ENCODE results near the gene GNB1. TPM values are rescaled to one million over a fixed set of nuclear protein-coding genes. Genes with fewer than 3 reads are reported as not detected.
A peak's percentile ranks its signal among the peaks of the same experiment; 100 is the strongest.

GNB1 gene
- polyA plus RNA-seq, 1 of the 3 experiments (the other 2 are of a cell fraction) = 355 TPM

- H3K4me1 ChIP-seq (ENCODE audit: control insufficient read depth in 1 of 2, insufficient read depth in 2 of 2, low read depth in 1 of 2, low read length in 1 of 2) = peaks cover 0 to 36% of the 10 kb centered on the region in 2 experiments; a peak in 2 of 4 replicates
- peaks cover 8% of the 10 kb centered on the region for H3K79me2 ChIP-seq (ENCODE audit: insufficient read depth)
- DNase-seq = no peak
- no peaks in the 10 kb centered on the region for H3K27me3 ChIP-seq (ENCODE audit: insufficient read depth)
- H2AFZ ChIP-seq (ENCODE audit: low read depth) = no peak overlapping the region
- peaks cover 3% of the 10 kb centered on the region for H3F3A ChIP-seq (replicated peaks; ENCODE audit: insufficient read depth)
- H3K27ac ChIP-seq (ENCODE audit: low read depth in 2 of 2, low read length in 1 of 2) = no peak overlapping the region; a peak in 1 of 4 replicates
- POLR2A ChIA-PET = no interaction called here
- TF ChIP-seq RFX5 (IDR thresholded peaks at IDR 0.05; ENCODE audit: low read length) (no peak), RAD21 (IDR thresholded peaks at IDR 0.05; ENCODE audit: low read length) (no peak), FOXM1 (IDR thresholded peaks at IDR 0.05; ENCODE audit: low read depth) (no peak), CTCF (IDR thresholded peaks at IDR 0.05) (no peak), YY1 (IDR thresholded peaks at IDR 0.05; ENCODE audit: low read depth) (no peak), NFIC (IDR thresholded peaks at IDR 0.05; ENCODE audit: borderline replicate concordance) (no peak), POLR2AphosphoS5 (IDR thresholded peaks at IDR 0.05; ENCODE audit: low read depth, low read length) (no peak), GATA2 (CRISPR knock-in tag; IDR thresholded peaks at IDR 0.05) (no peak), EP300 (IDR thresholded peaks at IDR 0.05; ENCODE audit: borderline replicate concordance in 1 of 2, low read depth in 1 of 2, low read length in 1 of 2) (no peak), EZH2phosphoT487 (IDR thresholded peaks at IDR 0.05; ENCODE audit: borderline replicate concordance, low read depth) (no peak)
- TF ChIP-seq, protein P1, sequence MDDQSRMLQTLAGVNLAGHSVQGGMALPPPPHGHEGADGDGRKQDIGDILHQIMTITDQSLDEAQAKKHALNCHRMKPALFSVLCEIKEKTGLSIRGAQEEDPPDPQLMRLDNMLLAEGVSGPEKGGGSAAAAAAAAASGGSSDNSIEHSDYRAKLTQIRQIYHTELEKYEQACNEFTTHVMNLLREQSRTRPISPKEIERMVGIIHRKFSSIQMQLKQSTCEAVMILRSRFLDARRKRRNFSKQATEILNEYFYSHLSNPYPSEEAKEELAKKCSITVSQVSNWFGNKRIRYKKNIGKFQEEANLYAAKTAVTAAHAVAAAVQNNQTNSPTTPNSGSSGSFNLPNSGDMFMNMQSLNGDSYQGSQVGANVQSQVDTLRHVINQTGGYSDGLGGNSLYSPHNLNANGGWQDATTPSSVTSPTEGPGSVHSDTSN (IDR thresholded peaks at IDR 0.05) = no peak
- no peaks in the 10 kb centered on the region for H4K20me1 ChIP-seq (ENCODE audit: insufficient read depth)
- no peaks in the 10 kb centered on the region for H3K9me2 ChIP-seq
- H3K9ac ChIP-seq = no peak overlapping the region
- CTCF ChIA-PET = interaction anchor here (1.0 to 6.9 kb wide), 2 partner anchors 11 to 107 kb away, joined by 3 to 51 read pairs; no protein-coding TSS in a partner anchor
- WGBS (ENCODE audit: low lambda C conversion rate) = 91% methylated on average over 6 of the region's 14 CpGs
- H3K4me2 ChIP-seq = no peak overlapping the region
- H3K36me3 ChIP-seq (replicated peaks in 1 of 2; ENCODE audit: control insufficient read depth in 1 of 2, insufficient read depth in 2 of 2, low read length in 1 of 2) = no peaks in the 10 kb centered on the region
- no peak overlapping the region for H3K4me3 ChIP-seq (ENCODE audit: low read depth in 2 of 2, low read length in 1 of 2)
- H3K9me3 ChIP-seq = no peaks in the 10 kb centered on the region
Measured at GRCh38 chr1:1895456-1896336, 4.8 kb upstream of the GNB1 start.

DNA sequence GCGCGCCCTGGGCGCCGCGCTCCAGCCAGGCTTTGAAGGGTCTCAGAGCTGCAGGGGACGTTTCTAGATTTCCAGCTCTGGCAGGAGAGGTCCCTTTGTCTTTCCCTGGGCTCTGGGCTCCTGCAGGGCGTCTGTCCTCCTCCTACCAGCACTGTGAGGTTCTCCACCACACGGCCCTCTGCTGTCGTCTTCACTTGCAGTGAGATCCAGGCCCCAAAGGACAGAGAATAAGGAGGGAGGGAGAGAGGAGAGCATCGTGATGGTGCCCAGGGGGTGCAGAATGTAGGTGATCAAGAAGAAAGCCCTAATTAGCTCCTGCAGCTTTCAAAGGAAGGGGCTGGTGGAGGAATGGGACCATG lies 4.2 kb upstream of the GNB1 start:
- POLR2A ChIA-PET = no interaction called here
- Histone ChIP-seq H3K36me3 (replicated peaks in 1 of 2; ENCODE audit: control insufficient read depth in 1 of 2, insufficient read depth in 2 of 2, low read length in 1 of 2) (no peaks in the 10 kb centered on the region), H3K4me2 (no peak overlapping the region), H3K9me3 (no peaks in the 10 kb centered on the region), H2AFZ (ENCODE audit: low read depth) (no peak overlapping the region), H3K79me2 (ENCODE audit: insufficient read depth) (peaks cover 12% of the 10 kb centered on the region), H3F3A (replicated peaks; ENCODE audit: insufficient read depth) (peaks cover 3% of the 10 kb centered on the region), H3K9me2 (no peaks in the 10 kb centered on the region), H3K27ac (ENCODE audit: low read depth in 2 of 2, low read length in 1 of 2) (peak overlapping the region in 1 of 2 experiments; percentile 22; a peak in 1 of 4 replicates), H3K9ac (no peak overlapping the region), H3K4me1 (ENCODE audit: control insufficient read depth in 1 of 2, insufficient read depth in 2 of 2, low read depth in 1 of 2, low read length in 1 of 2) (peaks cover 0 to 36% of the 10 kb centered on the region in 2 experiments; a peak in 2 of 4 replicates), H4K20me1 (ENCODE audit: insufficient read depth) (no peaks in the 10 kb centered on the region), H3K4me3 (ENCODE audit: low read depth in 2 of 2, low read length in 1 of 2) (no peak overlapping the region), H3K27me3 (ENCODE audit: insufficient read depth) (no peaks in the 10 kb centered on the region)
- 84% methylated on average over 8 of the region's 10 CpGs for WGBS (ENCODE audit: low lambda C conversion rate)
- CTCF ChIA-PET = interaction anchor here (1.0 to 6.9 kb wide), 2 partner anchors 12 to 107 kb away, joined by 3 to 51 read pairs; no protein-coding TSS in a partner anchor
- no peak for DNase-seq
- no peak for TF ChIP-seq POLR2AphosphoS5 (IDR thresholded peaks at IDR 0.05; ENCODE audit: low read depth, low read length)
- no peak for TF ChIP-seq IRF3 (IDR thresholded peaks at IDR 0.05; ENCODE audit: low read depth, low read length)
- no peak for TF ChIP-seq EZH2phosphoT487 (IDR thresholded peaks at IDR 0.05; ENCODE audit: borderline replicate concordance, low read depth)
- TF ChIP-seq MXI1 (IDR thresholded peaks at IDR 0.05; ENCODE audit: low read depth, low read length) = no peak
- TF ChIP-seq, protein P1 (IDR thresholded peaks at IDR 0.05) = no peak
- TF ChIP-seq, protein P2, sequence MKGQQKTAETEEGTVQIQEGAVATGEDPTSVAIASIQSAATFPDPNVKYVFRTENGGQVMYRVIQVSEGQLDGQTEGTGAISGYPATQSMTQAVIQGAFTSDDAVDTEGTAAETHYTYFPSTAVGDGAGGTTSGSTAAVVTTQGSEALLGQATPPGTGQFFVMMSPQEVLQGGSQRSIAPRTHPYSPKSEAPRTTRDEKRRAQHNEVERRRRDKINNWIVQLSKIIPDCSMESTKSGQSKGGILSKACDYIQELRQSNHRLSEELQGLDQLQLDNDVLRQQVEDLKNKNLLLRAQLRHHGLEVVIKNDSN (IDR thresholded peaks at IDR 0.05; ENCODE audit: borderline replicate concordance, low read depth) = no peak
